AG04449 (cell line): Measurements from ENCODE around the gene CFAP52.
"Not testable (repeated sequence)": the region's sequence is repeated elsewhere in the genome, so short reads cannot be mapped to it uniquely, and the experiment has no call there.

Experiments
- CTCF ChIA-PET: fragments of 350-600 bp; formaldehyde crosslinking; extraction: SDS; loops from one replicate; lab custom pipeline; 2021; ENCODE audit warnings: antibody characterized with exemption; lab: Yijun Ruan, JAX
- POLR2A ChIA-PET: fragments of 400-600, 350-600 bp; formaldehyde crosslinking; extraction: SDS; loops from one replicate; lab custom pipeline; 2020; ENCODE audit warnings: antibody characterized with exemption, inconsistent platforms; lab: Yijun Ruan, JAX
- DNase-seq: peaks from one replicate; pipeline ENCODE4 v3.0.0-alpha.2; 2010; ENCODE audit warnings: low read depth, low spot score
- H3K4me3 ChIP-seq: 2 replicates; pipeline ENCODE4 v1.5.1; 2011; ENCODE audit warnings: low read depth, mild to moderate bottlenecking, control low read depth, low read length
- TF ChIP-seq, protein P1 (sequence below): IDR thresholded peaks from one replicate; pipeline ENCODE4 v1.5.1; 2011; ENCODE audit warnings: mild to moderate bottlenecking, moderate library complexity, low read length, control low read depth, inconsistent platforms; ENCODE audit not compliant: insufficient read depth; ENCODE audit errors: missing control alignments

CFAP52 gene

DNA sequence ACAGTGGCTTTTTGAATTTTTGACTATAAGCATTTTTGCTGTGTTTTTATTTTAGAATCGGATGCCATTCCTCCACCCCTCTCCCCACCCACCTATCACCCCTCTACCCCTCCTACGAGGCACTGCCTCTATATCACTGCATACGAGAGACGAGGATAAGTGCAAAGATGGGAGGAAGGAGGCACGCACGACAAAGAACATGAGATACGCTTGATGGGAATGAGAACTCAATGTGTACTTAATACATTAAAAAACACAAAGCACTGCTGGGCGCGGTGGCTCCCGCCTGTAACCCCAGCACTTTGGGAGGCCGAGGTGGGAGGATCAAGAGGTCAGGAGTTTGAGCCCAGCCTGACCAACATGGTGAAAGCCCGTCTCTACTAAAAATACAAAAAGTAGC lies 60.1 kb downstream of the CFAP52 start:
- DNase-seq: no peak
- TF ChIP-seq, protein P1, sequence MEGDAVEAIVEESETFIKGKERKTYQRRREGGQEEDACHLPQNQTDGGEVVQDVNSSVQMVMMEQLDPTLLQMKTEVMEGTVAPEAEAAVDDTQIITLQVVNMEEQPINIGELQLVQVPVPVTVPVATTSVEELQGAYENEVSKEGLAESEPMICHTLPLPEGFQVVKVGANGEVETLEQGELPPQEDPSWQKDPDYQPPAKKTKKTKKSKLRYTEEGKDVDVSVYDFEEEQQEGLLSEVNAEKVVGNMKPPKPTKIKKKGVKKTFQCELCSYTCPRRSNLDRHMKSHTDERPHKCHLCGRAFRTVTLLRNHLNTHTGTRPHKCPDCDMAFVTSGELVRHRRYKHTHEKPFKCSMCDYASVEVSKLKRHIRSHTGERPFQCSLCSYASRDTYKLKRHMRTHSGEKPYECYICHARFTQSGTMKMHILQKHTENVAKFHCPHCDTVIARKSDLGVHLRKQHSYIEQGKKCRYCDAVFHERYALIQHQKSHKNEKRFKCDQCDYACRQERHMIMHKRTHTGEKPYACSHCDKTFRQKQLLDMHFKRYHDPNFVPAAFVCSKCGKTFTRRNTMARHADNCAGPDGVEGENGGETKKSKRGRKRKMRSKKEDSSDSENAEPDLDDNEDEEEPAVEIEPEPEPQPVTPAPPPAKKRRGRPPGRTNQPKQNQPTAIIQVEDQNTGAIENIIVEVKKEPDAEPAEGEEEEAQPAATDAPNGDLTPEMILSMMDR: no peak
- ChIA-PET POLR2A (no interaction called here), CTCF (no interaction called here)
- H3K4me3 ChIP-seq: no peak overlapping the region

DNA sequence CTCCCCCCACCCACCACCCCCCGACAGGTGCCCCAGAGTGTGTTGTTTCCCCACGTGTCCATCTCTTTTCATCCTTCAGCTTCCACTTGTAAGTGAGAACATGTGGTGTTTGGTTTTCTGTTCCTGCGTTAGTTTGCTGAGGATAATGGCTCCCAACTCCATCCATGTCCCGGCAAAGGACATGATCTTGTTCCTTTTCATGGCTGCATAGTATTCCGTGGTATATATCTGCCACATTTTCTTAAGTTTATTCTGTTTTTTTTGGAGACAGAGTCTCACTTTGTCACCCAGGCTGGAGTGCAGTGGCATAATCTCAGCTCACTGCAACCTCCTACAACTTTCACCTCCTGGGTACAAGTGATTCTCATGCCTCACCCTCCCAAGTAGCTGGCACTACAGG lies 63.9 kb downstream of the CFAP52 start:
- H3K4me3 ChIP-seq, DNase-seq, CTCF ChIA-PET, POLR2A ChIA-PET: not testable (repeated sequence)

DNA sequence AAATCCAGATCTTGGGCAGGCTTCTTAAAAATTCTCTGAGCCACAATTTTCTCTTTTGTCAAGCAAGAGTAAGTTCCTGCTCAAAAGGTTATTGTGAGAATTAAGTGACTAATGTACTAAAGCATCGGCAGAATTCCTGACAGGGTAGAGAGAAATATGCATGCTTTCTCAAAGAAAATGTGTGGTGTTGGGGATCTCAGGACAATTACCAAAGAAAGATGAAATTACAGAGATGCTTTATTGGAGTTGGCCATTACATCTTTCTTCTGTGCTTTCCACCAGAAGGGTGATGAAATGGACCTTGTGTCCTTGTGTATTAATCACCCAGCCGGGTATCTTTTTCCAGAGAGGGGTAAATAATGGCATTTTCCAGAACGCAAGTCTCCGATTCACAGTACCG lies 67.2 kb downstream of the CFAP52 start:
- CTCF ChIA-PET: no interaction called here
- TF ChIP-seq, protein P1: no peak
- POLR2A ChIA-PET: no interaction called here
- H3K4me3 ChIP-seq: no peak overlapping the region
- no peak for DNase-seq

DNA sequence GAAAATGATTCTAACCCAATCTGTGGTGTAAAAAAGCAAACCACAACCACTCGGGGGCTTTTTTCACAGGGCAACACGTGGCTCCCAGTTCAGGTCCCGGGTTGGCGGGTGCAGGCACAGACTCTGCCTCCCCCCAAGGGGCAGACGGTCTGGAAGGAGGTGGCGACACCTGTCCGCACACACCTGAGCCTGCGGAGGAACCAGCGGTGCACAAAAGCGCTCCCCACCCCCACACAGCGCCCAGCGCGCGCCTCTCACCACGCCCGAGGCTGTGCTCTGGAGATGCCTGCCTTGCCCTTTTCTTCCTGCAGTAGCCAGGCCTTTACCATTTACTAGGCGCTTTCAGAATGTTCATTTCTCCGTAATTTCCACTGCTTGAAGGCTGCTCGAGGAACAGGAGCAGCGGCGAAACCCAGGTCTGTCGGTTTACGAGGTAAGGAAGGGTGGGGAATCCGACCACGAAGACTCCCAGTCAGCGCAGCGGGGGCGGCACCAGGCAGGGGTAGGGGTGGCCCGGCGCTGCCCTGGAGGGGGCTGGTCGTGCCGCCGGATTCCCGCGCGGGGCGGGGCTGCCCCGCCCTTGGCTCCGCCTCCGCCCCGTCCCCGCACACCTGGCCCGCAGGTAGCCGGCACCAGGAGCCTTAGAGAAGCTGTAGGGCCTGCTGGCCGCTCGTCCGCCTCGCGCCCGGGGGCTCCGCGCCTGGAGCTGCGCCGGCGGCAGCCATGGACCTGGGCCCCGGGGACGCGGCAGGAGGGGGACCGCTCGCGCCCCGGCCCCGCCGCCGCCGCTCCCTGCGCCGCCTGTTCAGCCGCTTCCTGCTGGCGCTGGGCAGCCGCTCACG lies 68.7 kb downstream of the CFAP52 start, which contains the start of gene USP43:
TSS of gene USP43 (plus strand) at position 608 of the 842 bp plus-strand sequence. CDS start at position 724, 116 bp downstream.
- no peak for DNase-seq
- POLR2A ChIA-PET: no interaction called here
- peak within 1 kb of the TSS; percentile 41 for H3K4me3 ChIP-seq
- TF ChIP-seq, protein P1: no peak
- CTCF ChIA-PET: no interaction called here

DNA sequence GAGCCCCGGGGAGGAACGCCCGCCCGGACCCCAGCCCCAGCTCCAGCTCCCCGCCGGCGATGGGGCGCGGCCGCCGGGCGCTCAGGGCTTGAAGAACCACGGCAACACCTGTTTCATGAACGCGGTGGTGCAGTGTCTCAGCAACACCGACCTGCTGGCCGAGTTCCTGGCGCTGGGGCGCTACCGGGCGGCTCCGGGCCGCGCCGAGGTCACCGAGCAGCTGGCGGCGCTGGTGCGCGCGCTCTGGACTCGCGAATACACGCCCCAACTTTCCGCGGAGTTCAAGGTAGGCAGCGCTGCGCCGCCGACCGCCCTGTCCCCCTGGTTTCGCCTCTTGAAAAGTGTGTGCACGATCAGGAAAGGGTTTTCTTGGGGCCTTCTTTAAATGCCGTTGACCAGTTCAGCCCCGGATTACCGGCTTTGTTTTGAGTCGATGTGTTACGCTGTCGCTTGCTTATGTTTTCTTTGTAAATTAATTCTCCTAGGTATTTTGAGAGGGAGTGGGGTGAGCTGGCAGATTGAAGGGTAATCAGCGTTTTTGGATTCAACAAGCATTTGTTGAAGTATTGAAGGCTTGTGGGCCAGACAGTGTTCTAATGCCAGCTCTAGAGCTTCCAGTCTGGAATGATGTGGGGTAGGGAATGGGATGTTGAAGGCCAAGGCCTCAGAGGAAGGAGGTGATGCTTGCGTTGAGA lies 69.6 kb downstream of the CFAP52 start:
- CTCF ChIA-PET: no interaction called here
- POLR2A ChIA-PET: no interaction called here
- H3K4me3 ChIP-seq: no peak overlapping the region; the same call in 1 of the 2 replicates
- TF ChIP-seq, protein P1: no peak
- no peak for DNase-seq

DNA sequence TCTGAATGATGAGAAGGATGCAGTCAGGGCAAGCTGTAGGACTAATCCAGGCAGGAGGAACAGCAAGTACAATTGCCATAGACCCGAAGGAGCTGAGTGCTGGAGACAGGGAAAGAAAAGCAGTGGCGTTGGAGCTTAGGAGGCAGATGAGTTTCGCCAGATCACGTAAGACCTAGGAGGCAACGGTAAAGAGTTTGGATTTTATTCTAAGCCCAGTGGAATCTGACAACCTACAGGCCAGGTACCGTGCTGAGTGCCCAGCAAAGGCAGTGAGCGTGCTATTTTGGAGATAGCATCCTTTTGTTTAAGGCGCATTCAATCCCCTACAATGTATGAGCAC lies 70.1 kb downstream of the CFAP52 start:
- ChIA-PET POLR2A (no interaction called here), CTCF (no interaction called here)
- DNase-seq: no peak
- no peak overlapping the region for H3K4me3 ChIP-seq
- TF ChIP-seq, protein P1: no peak

DNA sequence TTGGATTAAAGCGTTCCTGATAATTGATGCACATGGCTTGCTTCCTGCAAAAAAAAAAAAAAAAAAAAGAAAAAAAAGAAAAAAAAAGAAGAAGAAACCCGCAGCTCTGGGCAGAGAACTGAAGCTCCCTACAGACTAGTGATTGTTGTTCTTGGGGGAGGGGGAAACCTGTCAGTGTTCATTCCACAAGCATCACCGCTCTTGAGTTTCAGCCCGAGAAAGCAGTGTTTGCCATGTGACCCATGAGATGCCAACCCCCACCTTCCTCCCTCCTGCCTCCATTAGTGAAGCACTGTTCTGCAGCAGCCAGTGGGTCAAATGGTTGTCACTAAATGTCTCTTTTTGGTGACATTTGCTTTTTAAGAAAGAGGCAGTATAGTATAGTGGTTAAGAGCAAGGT lies 70.6 kb downstream of the CFAP52 start:
- POLR2A ChIA-PET: no interaction called here
- TF ChIP-seq, protein P1: no peak
- no peak for DNase-seq
- H3K4me3 ChIP-seq: no peak overlapping the region
- CTCF ChIA-PET: no interaction called here
